GM12878 (cell line): ENCODE results near the gene ZBTB39. TPM values are rescaled to one million over a fixed set of nuclear protein-coding genes. Genes with fewer than 3 reads are reported as not detected.

ENCODE experiments used
- ATAC-seq: fragments of 200-7000 bp; cut with Tn5 transposase; 3 replicates; pipeline ENCODE4 v1.9.1; 2020; ENCODE audit warnings: mild to moderate bottlenecking, moderate library complexity
- BruUV-seq: library from RNA; stranded (reverse); fragments of 400-500 nt; replicated peaks from 2 replicates; lab custom pipeline; 2021; lab: Mats Ljungman, UMichigan
- CTCF ChIA-PET: fragments of 300-600 bp; sonication (Branson Sonifier 250); formaldehyde crosslinking; extraction: SDS; loops from one replicate; lab custom pipeline; 2021; ENCODE audit warnings: inconsistent platforms; lab: Yijun Ruan, JAX
- POLR2A ChIA-PET: fragments of 350-600 bp; formaldehyde crosslinking; extraction: SDS; loops from one replicate; lab custom pipeline; 2021; ENCODE audit warnings: inconsistent platforms; lab: Charles Lee
- RAD21 ChIA-PET: fragments of 300-600 bp; sonication (Branson Sonifier 250); formaldehyde crosslinking; loops from one replicate; lab custom pipeline; 2023; ENCODE audit warnings: antibody characterized with exemption; ENCODE audit not compliant: unreplicated experiment; lab: Charles Lee
- SMC1A ChIA-PET: fragments of 300-600 bp; sonication (Branson Sonifier 250); formaldehyde crosslinking; loops from one replicate; lab custom pipeline; 2023; ENCODE audit not compliant: unreplicated experiment, uncharacterized antibody; lab: Charles Lee
- DNase-seq: peaks from one replicate; pipeline ENCODE4 v3.0.0-alpha.2; 2011; ENCODE audit warnings: low read depth, low spot score
- FAIRE-seq: peaks from 3 replicates; lab custom pipeline; 2011; peaks lifted over from hg19 to GRCh38; lab: Jason Lieb, UNC
- H2AFZ ChIP-seq: 2 replicates; pipeline ENCODE4 v1.6.0; 2011; ENCODE audit warnings: low read depth, low read length, control low read depth; ENCODE audit not compliant: control insufficient read depth
- H3K27ac ChIP-seq: 2 replicates; pipeline ENCODE4 v1.5.1; 2011; ENCODE audit warnings: control low read depth; ENCODE audit not compliant: control insufficient read depth, insufficient read depth
- H3K27me3 ChIP-seq, 2 experiments: replicated peaks in 1 of 2; 2 replicates each; pipeline versions ENCODE4 v1.6.0 to v1.6.1; 2011; ENCODE audit warnings: low read length in 1 of 2; ENCODE audit not compliant: control insufficient read depth in 2 of 2, insufficient read depth in 2 of 2
- H3K36me3 ChIP-seq, 2 experiments: 2 replicates each; pipeline ENCODE4 v1.5.1; 2011; ENCODE audit warnings: low read length in 1 of 2; ENCODE audit not compliant: control insufficient read depth in 2 of 2, insufficient read depth in 2 of 2
- H3K4me1 ChIP-seq: 2 replicates; pipeline ENCODE4 v1.6.1; 2011; ENCODE audit warnings: mild to moderate bottlenecking, low read length, moderate library complexity, mixed read lengths; ENCODE audit not compliant: control insufficient read depth, insufficient read depth
- H3K4me2 ChIP-seq: 2 replicates; pipeline ENCODE4 v1.6.0; 2011; ENCODE audit warnings: control low read depth; ENCODE audit not compliant: control insufficient read depth, insufficient read depth
- H3K4me3 ChIP-seq: fragments of 200-600 bp; sonication (generic); 2 replicates; pipeline ENCODE4 v1.5.1; 2016
- H3K79me2 ChIP-seq: 2 replicates; pipeline ENCODE4 v1.6.0; 2011; ENCODE audit warnings: low read length; ENCODE audit not compliant: control insufficient read depth, insufficient read depth
- H3K9ac ChIP-seq: 2 replicates; pipeline ENCODE4 v1.8.0; 2011; ENCODE audit warnings: low read length, control low read depth, mixed read lengths; ENCODE audit not compliant: control insufficient read depth, insufficient read depth
- H3K9me3 ChIP-seq: replicated peaks from 3 replicates; pipeline ENCODE4 v1.5.1; 2011; ENCODE audit warnings: mild to moderate bottlenecking, low read length; ENCODE audit not compliant: control insufficient read depth, insufficient read depth
- H4K20me1 ChIP-seq: 2 replicates; pipeline ENCODE4 v1.6.0; 2011; ENCODE audit not compliant: control insufficient read depth, insufficient read depth
- BCLAF1 ChIP-seq: fragments of 450-650 bp; IDR thresholded peaks from 2 replicates; pipeline ENCODE4 v1.6.1; 2017; ENCODE audit warnings: antibody characterized with exemption, mild to moderate bottlenecking, moderate library complexity
- HSF1 ChIP-seq: fragments of 150-350 bp; IDR thresholded peaks from 2 replicates; pipeline ENCODE4 v1.6.1; 2014; ENCODE audit warnings: mild to moderate bottlenecking, low read depth, low read length
- IRF5 ChIP-seq: fragments of 450-650 bp; IDR thresholded peaks from 2 replicates; pipeline ENCODE4 v1.6.1; 2017; ENCODE audit warnings: borderline replicate concordance
- MXI1 ChIP-seq: fragments of 150-350 bp; IDR thresholded peaks from 2 replicates; pipeline ENCODE4 v1.6.1; 2011; ENCODE audit warnings: low read depth, mild to moderate bottlenecking, inconsistent platforms, low read length, improper control_type of control experiment
- NRF1 ChIP-seq: conservative IDR thresholded peaks from 2 replicates; pipeline ENCODE4 v1.6.1; 2011; ENCODE audit warnings: mild to moderate bottlenecking, low read depth, low read length, improper control_type of control experiment
- POU2F2 ChIP-seq: IDR thresholded peaks from 3 replicates; pipeline ENCODE4 v1.6.1; 2011; ENCODE audit warnings: low read depth, mild to moderate bottlenecking, low read length, borderline replicate concordance
- SREBF2 ChIP-seq: IDR thresholded peaks from 2 replicates; pipeline ENCODE4 v1.6.1; 2012; ENCODE audit warnings: mild to moderate bottlenecking, low read length
- TARDBP ChIP-seq: IDR thresholded peaks from 2 replicates; pipeline ENCODE4 v1.6.1; 2016; ENCODE audit warnings: borderline replicate concordance
- USF2 ChIP-seq: IDR thresholded peaks from 2 replicates; pipeline ENCODE4 v1.6.1; 2011; ENCODE audit warnings: low read depth, low read length, improper control_type of control experiment, borderline replicate concordance
- ZBED1 ChIP-seq: IDR thresholded peaks from 2 replicates; pipeline ENCODE4 v1.6.1; 2016; ENCODE audit warnings: borderline replicate concordance
- ZBTB40 ChIP-seq: fragments of 450-650 bp; IDR thresholded peaks from 2 replicates; pipeline ENCODE4 v1.6.1; 2016; ENCODE audit warnings: mild to moderate bottlenecking, moderate library complexity, borderline replicate concordance
- WGBS: methylation state at CpG from one replicate; pipeline ENCODE4 v1.1.6; 2016; ENCODE audit warnings: low lambda C conversion rate; ENCODE audit not compliant: insufficient replicate concordance, insufficient coverage; ENCODE audit errors: missing lambda C conversion rate; 5-methylcytosine and 5-hydroxymethylcytosine counted together
- in situ Hi-C: fragments of 300-500 bp; cut with MboI; formaldehyde crosslinking; loops from 9 replicates; pipeline ENCODE4 v1.14.3; 2018; ENCODE audit warnings: mixed read lengths
- intact Hi-C: fragments of 100-400 bp; cut with micrococcal nuclease; formaldehyde crosslinking; loops from one replicate; pipeline ENCODE4 v1.14.2; 2022; ENCODE audit not compliant: unreplicated experiment
- polyA plus RNA-seq, 11 experiments: library from polyadenylated mRNA; depleted of rRNA in 4 of 11; unstranded in 6 of 11; stranded (reverse) in 5 of 11; fragments of >200 nt; fragmentation: Nextera tagmentation in 4 of 11; fragmentation: Illumina TruSeq in 1 of 11; extraction: Ambion mirVana in 4 of 11; extraction: Trizol in 1 of 11; gene quantifications; 1 replicate in 1 of 11; 2 replicates in 10 of 11; pipeline versions ENCODE4 v1.2.1 to v1.2.3, GENCODE V29; 2011 to 2016; ENCODE audit warnings: inconsistent platforms in 2 of 11, missing spikeins in 2 of 11, low read depth in 1 of 11
- total RNA-seq, 4 experiments: library from RNA; depleted of rRNA in 3 of 4; stranded (reverse); fragments of >200 nt in 3 of 4; fragmentation: Illumina TruSeq in 1 of 4; extraction: Trizol in 1 of 4; gene quantifications; 2 replicates each; pipeline versions ENCODE4 v1.2.1 to v1.2.3, GENCODE V29; 2013 to 2021

ZBTB39 gene
- total and polyA plus RNA-seq, 10 of the 15 experiments (the other 5 are each of a cell fraction or from before 2014, with no cell fraction given) = 0.88 to 6.8 (median 4.4) TPM

- no TSS peak for BruUV-seq
- Histone ChIP-seq H3K9me3 (no peaks in the 10 kb centered on the region), H3K4me1 (peaks cover 34% of the 10 kb centered on the region), H3K4me2 (no peak overlapping the region), H3K27ac (no peak overlapping the region), H2AFZ (no peak overlapping the region), H3K79me2 (no peaks in the 10 kb centered on the region), H4K20me1 (no peaks in the 10 kb centered on the region), H3K27me3 (no peaks in the 10 kb centered on the region), H3K9ac (no peak overlapping the region), H3K36me3 (no peaks in the 10 kb centered on the region; a peak in 2 of 4 replicates), H3K4me3 (no peak overlapping the region)
- CTCF ChIA-PET = interaction anchor here (0.9 to 1.5 kb wide), 5 partner anchors 10 to 245 kb away, joined by 3 to 5 read pairs (median 3); partner anchors contain the start of gene ZBTB39
- FAIRE-seq (no peak), DNase-seq (no peak), ATAC-seq (no peak)
- RAD21 ChIA-PET = interaction anchor here (0.5 kb wide), 1 partner anchor 379 kb away, joined by 3 read pairs; no protein-coding TSS in a partner anchor
- WGBS = 91% methylated on average over 26 of the region's 26 CpGs
- POLR2A ChIA-PET = no interaction called here
- in situ Hi-C loops (no loop called here), intact Hi-C loops (no loop called here)
- SMC1A ChIA-PET = interaction anchor here (0.9 kb wide), 1 partner anchor 116 kb away, joined by 3 read pairs; the partner anchor contains the start of gene STAT6
- TF ChIP-seq ZBED1 (no peak), NRF1 (no peak), USF2 (no peak), MXI1 (no peak), TARDBP (no peak), IRF5 (no peak), HSF1 (no peak), SREBF2 (no peak), ZBTB40 (no peak), BCLAF1 (no peak), POU2F2 (no peak)
Observed at GRCh38 chr12:56995201-56995929, 11.0 kb downstream of the ZBTB39 start.
